PC-3 (cell line): ENCODE measurements around the gene OLIG2. TPM values are rescaled to one million over a fixed set of nuclear protein-coding genes. Genes with fewer than 3 reads are reported as not detected.

Experiments used
- ATAC-seq: fragments of 200-7000 bp; cut with Tn5 transposase; 2 replicates; pipeline ENCODE4 v1.9.1; 2020; ENCODE audit warnings: mild to moderate bottlenecking, moderate library complexity
- BruUV-seq: library from RNA; stranded (reverse); fragments of 400-500 nt; replicated peaks from 2 replicates; lab custom pipeline; 2021; lab: Mats Ljungman, UMichigan
- CTCF ChIA-PET: fragments of 300-600 bp; sonication (Branson Sonifier 250); formaldehyde crosslinking; loops from one replicate; lab custom pipeline; 2022; ENCODE audit warnings: antibody characterized with exemption; lab: Charles Lee
- POLR2A ChIA-PET: fragments of 300-600 bp; sonication (Branson Sonifier 250); formaldehyde crosslinking; loops from one replicate; lab custom pipeline; 2022; ENCODE audit warnings: antibody characterized with exemption; ENCODE audit not compliant: unreplicated experiment; lab: Charles Lee
- DNase-seq: peaks from one replicate; pipeline ENCODE4 v3.0.0-alpha.2; 2015
- H2AFZ ChIP-seq: fragments of 300-600 bp; sonication (generic); 2 replicates; pipeline ENCODE4 v1.6.0; 2016; ENCODE audit warnings: antibody characterized with exemption, low read length
- H3F3A ChIP-seq: fragments of 300-600 bp; sonication (generic); one replicate; pipeline ENCODE4 v1.6.0; 2017; ENCODE audit warnings: antibody characterized with exemption, low read length, control low read depth, mild to moderate bottlenecking; ENCODE audit not compliant: unreplicated experiment
- H3K27ac ChIP-seq: fragments of 300-600 bp; sonication (generic); 2 replicates; pipeline ENCODE4 v1.5.1; 2016; ENCODE audit warnings: mild to moderate bottlenecking, low read length
- H3K27me3 ChIP-seq: fragments of 300-600 bp; sonication (generic); 2 replicates; pipeline ENCODE4 v1.6.1; 2016; ENCODE audit warnings: low read length, mixed read lengths
- H3K36me3 ChIP-seq: fragments of 300-600 bp; sonication (generic); 2 replicates; pipeline ENCODE4 v1.6.1; 2016; ENCODE audit warnings: low read depth, mixed run types, low read length, mixed read lengths
- H3K4me1 ChIP-seq: fragments of 300-600 bp; sonication (generic); 2 replicates; pipeline ENCODE4 v1.5.1; 2016; ENCODE audit warnings: low read length; ENCODE audit not compliant: insufficient read depth
- H3K4me2 ChIP-seq: fragments of 300-600 bp; sonication (generic); 2 replicates; pipeline ENCODE4 v1.6.0; 2016; ENCODE audit warnings: low read length
- H3K4me3 ChIP-seq: fragments of 300-600 bp; sonication (generic); 2 replicates; pipeline ENCODE4 v1.5.1; 2016; ENCODE audit warnings: mild to moderate bottlenecking, low read length, mixed read lengths
- H3K79me2 ChIP-seq: fragments of 300-600 bp; sonication (generic); 2 replicates; pipeline ENCODE4 v1.6.1; 2017; ENCODE audit warnings: low read length, mixed read lengths
- H3K9ac ChIP-seq: fragments of 300-600 bp; sonication (generic); 2 replicates; pipeline ENCODE4 v1.6.0; 2016; ENCODE audit warnings: mild to moderate bottlenecking, low read length
- H3K9me2 ChIP-seq: fragments of 300-600 bp; sonication (generic); replicated peaks from 2 replicates; pipeline ENCODE4 v1.6.1; 2016; ENCODE audit warnings: mixed run types, low read length, mixed read lengths
- H3K9me3 ChIP-seq: fragments of 300-600 bp; sonication (generic); 2 replicates; pipeline ENCODE4 v1.6.1; 2016; ENCODE audit warnings: low read length, mixed read lengths
- H4K20me1 ChIP-seq: fragments of 300-600 bp; sonication (generic); 2 replicates; pipeline ENCODE4 v1.6.1; 2016; ENCODE audit warnings: low read length, mixed read lengths
- CTCF ChIP-seq: fragments of 300-600 bp; sonication (generic); conservative IDR thresholded peaks from 2 replicates; pipeline ENCODE4 v1.5.1; 2017; ENCODE audit warnings: antibody characterized with exemption, low read depth, mild to moderate bottlenecking, low read length
- EZH2 ChIP-seq: fragments of 300-600 bp; sonication (generic); IDR thresholded peaks from one replicate; pipeline ENCODE4 v1.6.1; 2017; ENCODE audit warnings: antibody characterized with exemption, mild to moderate bottlenecking, low read length; ENCODE audit not compliant: unreplicated experiment
- EZH2phosphoT487 ChIP-seq: fragments of 300-600 bp; sonication (generic); IDR thresholded peaks from 2 replicates; pipeline ENCODE4 v1.6.1; 2018; ENCODE audit warnings: mild to moderate bottlenecking, antibody characterized with exemption, low read length, borderline replicate concordance
- intact Hi-C: fragments of 100-400 bp; cut with micrococcal nuclease; formaldehyde crosslinking; loops from 2 replicates; pipeline ENCODE4 v1.9.0; 2023
- total RNA-seq: library from RNA; depleted of rRNA; stranded (reverse); fragments of >200 nt; gene quantifications from 2 replicates; pipeline ENCODE4 v1.2.3, GENCODE V29; 2014

The OLIG2 gene
- total RNA-seq, 1 experiment from 2014 or later = not detected

GRCh38 chr21:33046455-33046854 lies 20.7 kb downstream of the OLIG2 start:
- Histone ChIP-seq H3K9me3 (no peaks in the 10 kb centered on the region), H3K27me3 (peaks cover 43% of the 10 kb centered on the region), H3K4me2 (no peak overlapping the region), H3K9ac (no peak overlapping the region), H3K9me2 (no peaks in the 10 kb centered on the region), H4K20me1 (no peaks in the 10 kb centered on the region), H2AFZ (no peak overlapping the region), H3K4me3 (no peak overlapping the region), H3K27ac (no peak overlapping the region), H3K79me2 (no peaks in the 10 kb centered on the region), H3K36me3 (no peaks in the 10 kb centered on the region), H3F3A (no peaks in the 10 kb centered on the region), H3K4me1 (peaks cover 12% of the 10 kb centered on the region)
- ChIA-PET CTCF (no interaction called here), POLR2A (no interaction called here)
- intact Hi-C loops = no loop called here
- ATAC-seq (no peak), DNase-seq (no peak)
- TF ChIP-seq EZH2 (no peak), CTCF (no peak), EZH2phosphoT487 (no peak)
- no TSS peak for BruUV-seq

GRCh38 chr21:33047231-33047630 lies 21.5 kb downstream of the OLIG2 start:
- CTCF ChIA-PET = no interaction called here
- H3K9me2 ChIP-seq = no peaks in the 10 kb centered on the region
- H4K20me1 ChIP-seq = no peaks in the 10 kb centered on the region
- H3K9ac ChIP-seq = no peak overlapping the region
- H3K4me3 ChIP-seq = no peak overlapping the region
- BruUV-seq = no TSS peak
- DNase-seq (peak; percentile 59), ATAC-seq (peak; percentile 90)
- TF ChIP-seq EZH2 (no peak), CTCF (no peak), EZH2phosphoT487 (no peak)
- intact Hi-C loops = no loop called here
- peaks cover 48% of the 10 kb centered on the region for H3K27me3 ChIP-seq
- no peak overlapping the region for H3K4me2 ChIP-seq
- H3K4me1 ChIP-seq = peaks cover 11% of the 10 kb centered on the region
- H3K27ac ChIP-seq = no peak overlapping the region
- no peaks in the 10 kb centered on the region for H3F3A ChIP-seq
- H3K36me3 ChIP-seq = no peaks in the 10 kb centered on the region
- no peaks in the 10 kb centered on the region for H3K9me3 ChIP-seq
- H3K79me2 ChIP-seq = no peaks in the 10 kb centered on the region
- no peak overlapping the region for H2AFZ ChIP-seq
- POLR2A ChIA-PET = no interaction called here

- Histone ChIP-seq H3K9ac (no peak overlapping the region), H3K27ac (no peak overlapping the region), H3K4me2 (no peak overlapping the region), H3K9me2 (no peaks in the 10 kb centered on the region), H3K9me3 (no peaks in the 10 kb centered on the region), H3K27me3 (peaks cover 59% of the 10 kb centered on the region), H2AFZ (no peak overlapping the region), H3K4me1 (no peaks in the 10 kb centered on the region; the same call in 1 of the 2 replicates), H3K36me3 (no peaks in the 10 kb centered on the region), H3K79me2 (no peaks in the 10 kb centered on the region), H3K4me3 (no peak overlapping the region), H3F3A (no peaks in the 10 kb centered on the region), H4K20me1 (no peaks in the 10 kb centered on the region)
- no TSS peak for BruUV-seq
- TF ChIP-seq CTCF (no peak), EZH2 (no peak), EZH2phosphoT487 (no peak)
- CTCF ChIA-PET = no interaction called here
- POLR2A ChIA-PET = no interaction called here
- DNase-seq (no peak), ATAC-seq (no peak)
- intact Hi-C loops = no loop called here
Observed at GRCh38 chr21:33051925-33052324, 26.2 kb downstream of the OLIG2 start.
